ENCODE results near the gene IRF2BP1. TPM values are rescaled to one million over a fixed set of nuclear protein-coding genes. Genes with fewer than 3 reads are reported as not detected.

The IRF2BP1 gene
- total and polyA plus RNA-seq, 10 donors = 10.0 to 29.4 (median 22.5) TPM

- H3K4me1 ChIP-seq = peaks cover 25 to 52% (median 43%) of the 10 kb centered on the region in 6 donors
- no peak overlapping the region for H3K27ac ChIP-seq
- no peak for TF ChIP-seq POLR2AphosphoS5 (IDR thresholded peaks at IDR 0.05)
- peak in 6 of 11 experiments; percentile 13 to 70 (median 53) for TF ChIP-seq CTCF (IDR thresholded peaks at IDR 0.05 in 8 of 11, conservative IDR thresholded peaks at IDR 0.05 in 3 of 11)
- no peak for TF ChIP-seq POLR2A (IDR thresholded peaks at IDR 0.05)
- peak overlapping the region in 4 of 8 donors; percentile 20 to 75 (median 52) for H3K4me3 ChIP-seq
- DNase-seq = no peak
- 15 to 36% (median 23%) methylated on average over 5 of the region's 5 CpGs for WGBS, 5 donors
- peaks cover 0 to 18% (median 9%) of the 10 kb centered on the region in 6 donors for H3K36me3 ChIP-seq
- intact Hi-C loops (cut with DNase I; ENCODE audit: low total_unique reads) = no loop called here
- H3K9me3 ChIP-seq = no peaks in the 10 kb centered on the region
- H3K27me3 ChIP-seq (replicated peaks in 1 of 7) = peaks cover 0 to 15% (median 0%) of the 10 kb centered on the region in 7 donors
These were observed 2.4 kb downstream of the IRF2BP1 start for GRCh38 chr19:45883586-45883880.

GRCh38 chr19:45882652-45883585, 3.0 kb downstream of the IRF2BP1 start:
- Histone ChIP-seq H3K27ac (peak overlapping the region in 2 of 8 donors; percentile 13 to 17), H3K4me1 (peaks cover 25 to 52% (median 43%) of the 10 kb centered on the region in 6 donors), H3K36me3 (peaks cover 0 to 18% (median 9%) of the 10 kb centered on the region in 6 donors), H3K4me3 (peak overlapping the region in 5 of 8 donors; percentile 20 to 75 (median 29)), H3K27me3 (replicated peaks in 1 of 7) (peaks cover 0 to 20% (median 0%) of the 10 kb centered on the region in 7 donors), H3K9me3 (no peaks in the 10 kb centered on the region)
- intact Hi-C loops (cut with DNase I; ENCODE audit: low total_unique reads) = no loop called here
- TF ChIP-seq CTCF (IDR thresholded peaks at IDR 0.05 in 8 of 11, conservative IDR thresholded peaks at IDR 0.05 in 3 of 11) = peak; percentile 79 to 97 (median 95)
- peak; percentile 59 to 82 (median 65) for TF ChIP-seq POLR2AphosphoS5 (IDR thresholded peaks at IDR 0.05)
- TF ChIP-seq POLR2A (IDR thresholded peaks at IDR 0.05) = no peak
- WGBS, 5 donors = 21 to 33% (median 26%) methylated on average over 32 to 47 of the region's 47 CpGs
- peak; percentile 94 for DNase-seq

- DNase-seq = no peak
- intact Hi-C loops (cut with DNase I; ENCODE audit: low total_unique reads) = no loop called here
- no peak overlapping the region for H3K4me3 ChIP-seq
- H3K27ac ChIP-seq = no peak overlapping the region
- TF ChIP-seq POLR2A (IDR thresholded peaks at IDR 0.05) (no peak), CTCF (IDR thresholded peaks at IDR 0.05 in 8 of 11, conservative IDR thresholded peaks at IDR 0.05 in 3 of 11) (no peak), POLR2AphosphoS5 (IDR thresholded peaks at IDR 0.05) (no peak)
- peaks cover 0 to 29% (median 1%) of the 10 kb centered on the region in 7 donors for H3K27me3 ChIP-seq (replicated peaks in 1 of 7)
- peaks cover 25 to 54% (median 43%) of the 10 kb centered on the region in 6 donors for H3K4me1 ChIP-seq
- WGBS, 5 donors = 66 to 82% (median 76%) methylated on average over 3 to 4 of the region's 4 CpGs
- H3K36me3 ChIP-seq = peaks cover 0 to 18% (median 9%) of the 10 kb centered on the region in 6 donors
- no peaks in the 10 kb centered on the region for H3K9me3 ChIP-seq
These were observed 3.9 kb downstream of the IRF2BP1 start for GRCh38 chr19:45881909-45882528.

Data from spleen (tissue), 11 donors.